Psoas muscle (tissue), 8 donors: Measurements from ENCODE around the gene LPAR3. TPM values are rescaled to one million over a fixed set of nuclear protein-coding genes. Genes with fewer than 3 reads are reported as not detected.

ENCODE experiments used
- ATAC-seq, 4 donors: fragments of 200-7000 bp; cut with Tn5 transposase; one replicate each; pipeline ENCODE4 v1.9.1; 2020; ENCODE audit warnings: moderate library complexity in 3 of 4, mild to moderate bottlenecking in 2 of 4
- DNase-seq, 2 donors: peaks; one replicate each; pipeline ENCODE4 v3.0.0-alpha.2; 2020
- H3K27ac ChIP-seq: fragments of 200-600 bp; one replicate; pipeline ENCODE4 v1.8.0; 2022
- H3K27me3 ChIP-seq, 3 donors: fragments of 200-600 bp in 1 of 3; one replicate each; pipeline versions ENCODE4 v1.6.1 to v1.8.0; 2013 to 2022; ENCODE audit warnings: low read length in 2 of 3, mild to moderate bottlenecking in 2 of 3, moderate library complexity in 1 of 3; ENCODE audit not compliant: insufficient read depth in 3 of 3
- H3K36me3 ChIP-seq, 2 donors: fragments of 200-600 bp in 1 of 2; one replicate each; pipeline versions ENCODE4 v1.6.1 to v1.8.0; 2013 to 2022; ENCODE audit warnings: low read depth in 1 of 2, mild to moderate bottlenecking in 1 of 2, moderate library complexity in 1 of 2; ENCODE audit not compliant: insufficient read depth in 1 of 2
- H3K4me1 ChIP-seq: fragments of 200-600 bp; one replicate; pipeline ENCODE4 v1.8.0; 2022
- H3K4me3 ChIP-seq: fragments of 200-600 bp; one replicate; pipeline ENCODE4 v1.8.0; 2022; ENCODE audit warnings: mild to moderate bottlenecking
- H3K9me3 ChIP-seq: fragments of 200-600 bp; one replicate; pipeline ENCODE4 v1.8.0; 2022
- CTCF ChIP-seq: fragments of 200-600 bp; IDR thresholded peaks from one replicate; pipeline ENCODE4 v1.8.0; 2022; ENCODE audit warnings: antibody characterized with exemption
- WGBS, 3 donors: extraction: QIAGEN DNeasy Blood & Tissue Kit; methylation state at CpG; one replicate each; pipeline versions ENCODE4 v1.1.6 to v1.1.7; 2013; 5-methylcytosine and 5-hydroxymethylcytosine counted together
- intact Hi-C, 2 donors: fragments of 100-400 bp; cut with DNase I; formaldehyde crosslinking; loops; one replicate each; pipeline versions ENCODE4 v1.11.0 to v1.14.2; 2022
- polyA plus RNA-seq, 3 donors: library from polyadenylated mRNA; stranded (reverse); fragments of 200-250 nt; gene quantifications; one replicate each; pipeline ENCODE4 v1.2.3, GENCODE V29; 2013
- total RNA-seq, 4 donors: library from RNA; stranded (reverse); fragmentation: NEBNext Ultra II Directional in 2 of 4; extraction: Animal tissue kit (Norgen Biotek cat#: 25700) in 2 of 4; gene quantifications; one replicate each; pipeline versions ENCODE4 v1.2.1 to v1.2.4, GENCODE V29; 2021 to 2023
- donor health status: healthy with polysubstance abuse.
- donor health status: DM: no; HTN: no; CAD: no; lungs with moderate emphysema.
- donor health status: Bipolar disorder and iron deficiency.
- donor health status: healthy.
- donor health status: DM: yes; HTN: yes; CAD: no.
- donor health status: DM: no; HTN: no; CAD: no.
- donor health status: DM: no; HTN: no; CAD: no.
- donor health status: DM: yes; HTN: yes; CAD: no.

LPAR3 gene
- total and polyA plus RNA-seq, 7 donors = 0.01 to 0.20 (median 0.03) TPM; not detected in 4

GRCh38 chr1:84773933-84774497, 119.0 kb downstream of the LPAR3 start:
- 56 to 66% (median 57%) methylated on average over 4 of the region's 4 CpGs for WGBS, 3 donors
- no peak overlapping the region for H3K27ac ChIP-seq
- ATAC-seq = no peak
- TF ChIP-seq CTCF = no peak
- DNase-seq = no peak
- intact Hi-C loops = loop anchor here (5.0 to 10.0 kb wide), 4 partner anchors 161 to 869 kb away; no protein-coding TSS in a partner anchor
- no peak overlapping the region for H3K4me3 ChIP-seq
- H3K27me3 ChIP-seq = peaks cover 0 to 3% (median 0%) of the 10 kb centered on the region in 3 donors
- no peaks in the 10 kb centered on the region for H3K36me3 ChIP-seq
- no peaks in the 10 kb centered on the region for H3K4me1 ChIP-seq
- H3K9me3 ChIP-seq = no peaks in the 10 kb centered on the region

DNA sequence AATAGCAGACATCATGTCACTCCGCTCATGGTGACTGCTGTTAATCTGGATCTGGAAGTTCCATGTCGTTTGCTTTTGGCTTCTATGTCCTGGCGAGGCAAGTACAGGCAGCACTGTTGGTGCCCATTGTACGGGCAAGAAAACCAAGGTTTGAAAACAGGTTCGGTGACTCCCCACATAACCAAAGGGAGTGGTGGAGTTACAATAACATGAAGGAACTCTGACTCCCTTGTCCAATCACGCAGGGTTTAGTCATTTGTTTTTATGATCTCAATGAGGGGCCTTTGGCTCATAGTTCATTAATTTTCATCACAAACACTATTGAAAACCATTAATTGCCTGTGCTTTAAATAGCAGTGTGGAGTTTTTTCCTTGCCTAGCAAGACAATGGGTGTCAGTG, 119.8 kb downstream of the LPAR3 start:
- intact Hi-C loops = loop anchor here (5.0 to 10.0 kb wide), 4 partner anchors 162 to 868 kb away; no protein-coding TSS in a partner anchor
- Histone ChIP-seq H3K27ac (no peak overlapping the region), H3K4me1 (no peaks in the 10 kb centered on the region), H3K36me3 (no peaks in the 10 kb centered on the region), H3K9me3 (no peaks in the 10 kb centered on the region), H3K4me3 (no peak overlapping the region), H3K27me3 (peaks cover 0 to under 1% (median 0%) of the 10 kb centered on the region in 3 donors)
- DNase-seq (no peak), ATAC-seq (no peak)
- WGBS, 3 donors = 76 to 84% (median 81%) methylated on average over 6 of the region's 6 CpGs
- no peak for TF ChIP-seq CTCF

GRCh38 chr1:84772428-84772943, 120.5 kb downstream of the LPAR3 start:
- ATAC-seq = peak; percentile 68 to 88 (median 76)
- 11 to 14% (median 13%) methylated on average over 6 of the region's 6 CpGs for WGBS, 3 donors
- intact Hi-C loops = loop anchor here (5.0 to 10.0 kb wide), 4 partner anchors 162 to 868 kb away; no protein-coding TSS in a partner anchor
- Histone ChIP-seq H3K9me3 (no peaks in the 10 kb centered on the region), H3K36me3 (no peaks in the 10 kb centered on the region), H3K4me1 (no peaks in the 10 kb centered on the region), H3K27me3 (no peaks in the 10 kb centered on the region), H3K4me3 (no peak overlapping the region), H3K27ac (no peak overlapping the region)
- TF ChIP-seq CTCF = peak; percentile 92
- peak; percentile 66 to 70 for DNase-seq

DNA sequence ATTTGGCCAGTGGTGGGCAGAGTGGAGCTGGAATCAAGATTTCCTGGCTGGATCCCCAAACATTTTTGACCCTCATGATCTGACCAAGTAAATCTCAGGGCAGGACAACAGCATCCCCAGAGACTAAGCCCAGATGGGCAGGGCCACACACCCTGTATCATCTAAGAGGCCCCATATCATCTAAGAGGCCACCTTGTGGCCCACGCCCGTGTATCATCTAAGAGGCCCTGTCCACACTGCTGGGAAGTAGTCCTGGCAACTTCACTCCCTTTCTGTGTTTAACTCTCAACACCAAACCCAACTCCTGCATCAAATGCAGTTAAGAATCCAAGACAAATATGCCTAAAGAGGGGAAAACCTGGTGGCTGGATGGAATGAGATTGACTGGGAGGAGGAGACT, 121.1 kb downstream of the LPAR3 start:
- ATAC-seq = no peak
- intact Hi-C loops = loop anchor here (5.0 to 10.0 kb wide), 4 partner anchors 163 to 867 kb away; no protein-coding TSS in a partner anchor
- DNase-seq = no peak
- H3K27me3 ChIP-seq = no peaks in the 10 kb centered on the region
- H3K9me3 ChIP-seq = no peaks in the 10 kb centered on the region
- H3K27ac ChIP-seq = no peak overlapping the region
- no peaks in the 10 kb centered on the region for H3K36me3 ChIP-seq
- no peaks in the 10 kb centered on the region for H3K4me1 ChIP-seq
- TF ChIP-seq CTCF = no peak
- 64 to 95% (median 82%) methylated on average over 2 of the region's 2 CpGs for WGBS, 3 donors
- H3K4me3 ChIP-seq = no peak overlapping the region
